Mucosa of gallbladder (tissue), 1 donor: Measurements from ENCODE around the gene HIPK2. TPM values are rescaled to one million over a fixed set of nuclear protein-coding genes. Genes with fewer than 3 reads are reported as not detected.

Experiments
- DNase-seq: peaks from one replicate; pipeline ENCODE4 v3.0.0-alpha.2; 2020; ENCODE audit warnings: low spot score
- total RNA-seq: library from RNA; stranded (reverse); gene quantifications from one replicate; pipeline ENCODE4 v1.2.1, GENCODE V29; 2021
- donor health status: DM: no; HTN: no; CAD: no.

The HIPK2 gene
- total RNA-seq, 1 donor from 2014 or later: 49.0 TPM

GRCh38 chr7:139715194-139715815 is 62.5 kb downstream of the HIPK2 start:
- DNase-seq: no peak

GRCh38 chr7:139714163-139714901 is 63.5 kb downstream of the HIPK2 start:
- DNase-seq: no peak

DNA sequence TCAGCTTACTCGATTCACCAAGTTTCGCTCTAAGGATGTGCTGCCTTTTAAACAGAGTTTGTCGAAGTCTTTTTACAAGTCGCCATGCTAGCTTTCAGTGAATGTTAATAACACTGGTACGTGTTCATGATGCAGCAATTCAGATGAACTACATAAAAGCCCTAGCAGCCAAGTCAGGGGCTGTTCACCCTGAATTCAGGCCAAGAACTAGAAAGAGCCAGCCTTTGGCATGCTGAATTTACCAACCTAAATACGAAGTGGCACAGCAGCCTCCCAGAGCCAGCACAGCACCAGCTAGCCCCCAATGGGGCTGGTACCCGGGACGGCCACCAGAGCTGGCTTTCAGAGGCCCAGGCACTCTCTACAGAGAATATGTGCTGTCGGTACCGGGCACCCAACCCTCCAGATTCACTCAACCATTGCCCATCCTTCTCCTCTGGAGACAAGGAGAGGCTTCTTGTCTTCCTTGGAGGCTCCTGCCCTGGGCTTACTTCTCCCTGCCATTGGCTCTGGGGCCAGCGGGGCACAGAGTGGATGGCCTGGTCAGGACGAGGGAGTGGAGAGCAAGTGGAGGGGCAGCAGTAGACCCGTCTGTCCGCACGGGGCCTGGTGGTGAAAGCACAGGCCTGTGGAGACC is 64.2 kb downstream of the HIPK2 start:
- no peak for DNase-seq

DNA sequence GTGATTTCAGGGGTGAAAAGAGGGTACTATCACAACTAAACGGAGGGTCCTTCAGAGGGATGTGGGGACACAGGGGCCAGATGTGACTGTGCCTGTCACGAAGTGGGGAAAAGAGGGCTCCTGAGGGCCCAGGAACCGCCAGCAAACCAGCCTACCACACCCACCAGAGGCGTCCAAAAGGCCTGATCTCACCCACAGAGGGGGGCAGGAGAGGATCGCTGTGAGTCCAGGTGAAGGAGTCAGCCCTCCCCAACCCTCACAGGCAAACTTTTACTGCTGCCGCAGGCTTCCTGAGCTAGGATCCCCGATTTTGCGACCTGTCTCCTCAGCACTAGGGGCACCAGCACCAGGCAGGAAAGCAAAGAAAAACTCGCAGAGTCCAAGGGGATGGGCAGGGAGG is 64.7 kb downstream of the HIPK2 start:
- no peak for DNase-seq

- DNase-seq: no peak
Measured at GRCh38 chr7:139711991-139712743, 65.6 kb downstream of the HIPK2 start.

- no peak for DNase-seq
Measured at GRCh38 chr7:139710036-139710435, 67.8 kb downstream of the HIPK2 start.

DNA sequence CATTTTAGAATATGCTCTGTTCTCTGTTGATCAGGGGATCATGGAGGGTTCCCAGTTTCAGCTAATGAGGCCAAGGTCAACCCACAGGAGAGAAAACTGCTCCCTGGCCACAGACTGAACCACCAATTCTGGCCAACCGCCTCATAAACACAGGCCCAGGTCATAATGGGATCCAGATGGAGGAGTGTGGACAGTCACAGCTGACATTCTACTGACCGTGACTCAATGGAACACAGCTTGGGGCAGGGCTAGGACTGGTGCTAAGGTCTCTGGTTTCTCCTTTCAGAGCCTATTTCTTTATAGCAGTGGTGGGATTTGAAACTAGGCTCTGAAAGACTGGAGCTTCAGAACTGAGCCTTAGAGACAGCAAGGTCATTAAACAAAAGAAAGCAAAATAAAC is 68.3 kb downstream of the HIPK2 start:
- no peak for DNase-seq

GRCh38 chr7:139708541-139708940 is 69.3 kb downstream of the HIPK2 start:
- no peak for DNase-seq

DNA sequence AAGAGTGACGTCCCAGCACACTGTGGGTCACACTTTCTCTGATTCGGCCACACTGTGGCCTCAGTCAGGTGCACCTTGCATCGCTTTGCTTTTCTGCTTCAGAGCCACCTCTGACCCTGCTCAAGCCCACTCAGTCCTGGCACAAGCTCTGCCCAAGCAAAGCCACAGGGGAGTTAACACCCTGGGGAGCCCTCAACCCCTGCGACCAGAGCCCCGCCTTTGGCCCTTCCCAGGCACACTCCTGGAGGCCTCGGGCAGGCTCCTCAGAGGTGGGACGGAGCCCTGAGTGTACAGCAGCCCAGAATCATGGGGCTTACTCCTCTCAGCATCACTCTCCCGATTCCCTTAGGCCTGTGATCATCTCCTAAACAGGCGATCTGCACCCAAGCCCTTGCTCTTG is 71.0 kb downstream of the HIPK2 start:
- no peak for DNase-seq

DNA sequence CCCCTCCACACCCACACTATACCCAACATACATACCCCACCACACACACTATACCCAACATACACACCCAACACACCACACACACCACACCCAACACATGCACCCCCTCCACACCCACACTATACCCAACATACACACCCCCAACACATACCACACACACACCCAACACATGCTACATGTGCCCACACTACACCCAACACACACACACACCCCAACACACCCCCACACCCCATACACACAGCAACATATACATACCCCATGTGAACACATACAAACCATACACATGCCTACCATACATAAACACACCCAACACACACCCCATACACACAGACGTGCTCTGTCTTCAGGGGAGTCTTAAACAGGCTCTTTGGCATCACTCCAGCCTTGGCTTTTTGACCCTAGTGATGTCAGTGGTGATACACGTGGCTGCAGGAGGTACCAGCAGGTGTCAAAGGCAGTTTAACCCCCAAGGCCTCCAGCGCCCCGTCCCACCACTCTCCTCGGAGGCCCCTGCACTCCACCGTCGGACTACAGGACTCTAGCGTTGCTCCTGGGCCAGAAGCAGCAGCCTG is 73.4 kb downstream of the HIPK2 start:
- DNase-seq: no peak

DNA sequence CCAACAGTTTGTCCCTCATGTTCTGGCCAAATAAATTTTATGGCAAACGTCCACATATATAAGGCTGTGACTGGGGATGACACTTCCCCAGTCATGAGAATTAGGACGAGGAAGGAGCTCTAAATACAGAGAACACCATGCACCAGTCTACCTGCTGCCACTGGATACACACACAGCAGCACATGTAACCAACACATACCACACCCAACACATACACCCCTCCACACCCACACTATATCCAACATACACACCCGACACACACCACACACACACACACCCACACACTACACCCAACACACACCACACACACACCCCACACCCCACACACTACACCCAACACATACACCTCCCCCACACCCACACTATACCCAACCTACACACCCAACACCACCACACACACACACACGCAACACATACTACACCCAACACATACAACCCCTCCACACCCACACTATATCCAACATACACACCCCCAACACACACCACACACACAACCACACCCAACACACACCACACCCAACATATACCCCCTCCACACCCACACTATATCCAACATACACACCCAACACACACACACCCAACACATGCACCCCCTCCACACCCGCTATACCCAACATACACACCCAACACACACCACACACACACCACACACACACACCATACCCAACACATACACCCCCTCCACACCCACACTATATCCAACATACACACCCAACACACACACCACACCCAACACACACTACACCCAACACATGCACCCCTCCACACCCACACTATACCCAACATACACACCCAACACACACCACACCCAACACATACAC is 74.1 kb downstream of the HIPK2 start:
- no peak for DNase-seq

GRCh38 chr7:139702811-139703486 is 74.8 kb downstream of the HIPK2 start:
- DNase-seq: no peak

GRCh38 chr7:139702313-139702731 is 75.5 kb downstream of the HIPK2 start:
- no peak for DNase-seq

DNA sequence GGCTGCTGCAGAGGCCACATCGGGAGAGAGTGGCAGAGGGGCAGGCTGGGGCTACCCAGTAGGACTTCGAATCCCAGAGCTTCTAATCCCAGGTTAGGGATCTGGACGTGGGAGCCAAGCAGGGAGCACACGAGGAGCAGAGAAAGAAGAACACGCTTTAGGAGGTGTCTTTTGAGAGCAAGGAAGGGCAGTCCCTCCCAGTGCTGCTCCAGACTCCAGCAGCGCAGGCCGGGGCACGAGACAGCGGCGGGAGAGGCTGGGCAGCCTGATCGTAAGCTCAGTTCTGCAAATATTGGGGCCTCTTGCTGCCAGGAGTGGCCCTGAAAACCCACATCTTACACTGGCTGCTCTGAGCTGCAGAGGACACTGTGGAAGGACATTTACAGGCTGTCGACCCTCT is 75.9 kb downstream of the HIPK2 start:
- no peak for DNase-seq

- DNase-seq: no peak
Measured at GRCh38 chr7:139700505-139701235, 77.1 kb downstream of the HIPK2 start.

- DNase-seq: no peak
Measured at GRCh38 chr7:139699640-139700504, 77.9 kb downstream of the HIPK2 start.

DNA sequence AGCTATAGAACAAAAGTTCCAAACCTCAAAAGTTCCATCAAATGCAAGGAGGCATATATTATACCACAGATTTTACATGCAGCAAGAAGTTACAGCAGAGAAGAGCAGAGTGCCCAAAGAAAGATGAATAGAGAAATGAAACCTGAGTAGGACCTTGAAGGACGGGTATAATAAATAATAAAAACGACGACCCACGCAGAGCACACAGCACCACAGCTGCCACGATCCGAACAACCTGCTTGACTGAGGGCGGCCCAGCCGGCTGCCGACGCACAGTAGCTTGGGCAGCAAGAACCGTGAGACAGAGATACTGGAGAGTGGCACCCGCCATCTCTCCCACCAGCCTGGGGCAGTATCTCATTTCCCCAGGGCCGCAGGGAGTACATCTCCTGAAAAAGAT is 79.0 kb downstream of the HIPK2 start:
- no peak for DNase-seq

- DNase-seq: no peak
Measured at GRCh38 chr7:139698278-139698677, 79.5 kb downstream of the HIPK2 start.

GRCh38 chr7:139697056-139697455 is 80.7 kb downstream of the HIPK2 start:
- no peak for DNase-seq
